ENCODE measurements around the gene SRA1.

The SRA1 gene

DNA sequence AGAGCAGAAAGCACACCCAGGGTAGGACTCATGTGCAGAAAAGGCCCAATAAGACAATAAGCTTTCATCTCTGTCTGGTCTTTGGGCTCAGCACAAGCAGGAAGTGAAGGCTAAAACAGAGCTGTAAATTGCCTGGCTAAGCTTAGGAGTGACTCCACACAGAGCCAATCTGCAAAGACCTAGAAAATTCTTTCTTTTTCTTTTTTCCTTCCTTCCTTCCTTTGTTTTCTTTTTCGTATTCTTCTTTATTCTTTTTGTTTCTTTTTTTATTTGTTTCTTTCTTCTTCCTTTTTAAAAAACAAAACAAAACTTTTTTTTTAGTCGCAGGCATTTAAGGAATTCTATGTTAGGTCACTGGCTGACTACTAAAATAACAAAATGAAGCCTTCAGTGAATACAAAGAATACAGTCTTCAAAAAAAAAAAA, 19.5 kb upstream of the SRA1 start:
- no peak for TF ChIP-seq GATA2 (IDR thresholded peaks at IDR 0.05; ENCODE audit: low read depth, low read length)
- TF ChIP-seq GATA3 (IDR thresholded peaks at IDR 0.05; ENCODE audit: low read depth, low read length) = no peak

DNA sequence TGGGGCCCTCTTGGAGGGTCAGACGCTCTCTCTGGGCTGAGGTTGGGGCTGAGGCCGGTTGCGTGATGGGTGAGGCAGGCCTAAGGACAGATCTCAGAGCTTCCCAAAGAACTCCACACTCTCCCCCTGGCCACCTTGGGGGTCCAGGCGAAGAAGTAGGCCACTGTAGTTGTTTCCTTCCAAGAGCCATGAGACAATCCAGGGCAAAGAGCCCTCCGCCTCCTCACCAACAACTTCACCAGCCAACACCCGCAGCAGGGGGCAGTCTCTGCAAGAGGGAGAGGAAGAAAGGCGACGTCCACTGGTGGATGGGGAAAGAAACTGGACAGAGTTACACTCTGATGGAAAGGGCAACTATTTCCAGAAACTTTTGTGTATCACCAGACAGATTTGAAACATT, 18.0 kb upstream of the SRA1 start:
- TF ChIP-seq GATA2 (IDR thresholded peaks at IDR 0.05; ENCODE audit: low read depth, low read length) (no peak), GATA3 (IDR thresholded peaks at IDR 0.05; ENCODE audit: low read depth, low read length) (no peak)

DNA sequence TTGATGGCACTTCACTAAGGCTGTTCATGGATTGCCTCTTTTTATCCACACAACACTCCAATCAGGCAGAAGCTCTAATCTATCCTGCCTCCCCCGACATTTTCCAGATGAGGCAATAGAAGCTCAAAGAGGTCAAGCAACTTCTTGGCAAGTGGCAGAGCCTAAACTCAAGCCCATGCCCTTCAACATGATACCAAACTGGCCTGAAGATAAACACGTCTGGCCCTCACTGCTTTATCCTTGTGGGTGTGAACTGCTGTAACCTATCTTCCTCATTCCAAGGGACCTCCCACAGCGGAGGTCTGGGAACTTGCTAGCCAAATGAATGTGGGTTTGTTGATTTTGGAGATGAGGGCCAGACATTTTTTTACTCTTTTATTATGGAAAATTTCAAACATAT, 16.9 kb upstream of the SRA1 start:
- TF ChIP-seq GATA2 (IDR thresholded peaks at IDR 0.05; ENCODE audit: low read depth, low read length) = no peak
- TF ChIP-seq GATA3 (IDR thresholded peaks at IDR 0.05; ENCODE audit: low read depth, low read length) = no peak

DNA sequence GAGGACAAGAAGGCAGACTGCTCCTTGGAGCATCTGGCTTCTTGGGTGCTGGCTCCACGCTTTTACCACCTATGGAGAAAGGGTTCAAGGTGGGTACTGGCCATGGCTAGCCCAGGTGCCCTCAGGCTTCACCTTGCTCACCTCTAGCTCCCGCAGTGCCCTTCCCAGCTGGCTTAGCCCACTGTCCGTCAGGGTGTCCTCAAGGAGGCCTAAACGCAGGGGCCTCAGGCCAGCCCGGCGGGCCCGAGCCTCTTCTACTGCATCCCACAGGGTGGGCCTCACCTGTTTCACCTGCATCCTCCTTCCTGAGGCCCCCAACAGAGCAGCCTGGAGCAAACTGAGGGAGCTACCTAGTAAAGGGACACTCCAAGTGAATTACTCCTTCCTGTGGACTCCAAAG, 16.4 kb upstream of the SRA1 start:
- TF ChIP-seq GATA2 (IDR thresholded peaks at IDR 0.05; ENCODE audit: low read depth, low read length) (no peak), GATA3 (IDR thresholded peaks at IDR 0.05; ENCODE audit: low read depth, low read length) (no peak)

DNA sequence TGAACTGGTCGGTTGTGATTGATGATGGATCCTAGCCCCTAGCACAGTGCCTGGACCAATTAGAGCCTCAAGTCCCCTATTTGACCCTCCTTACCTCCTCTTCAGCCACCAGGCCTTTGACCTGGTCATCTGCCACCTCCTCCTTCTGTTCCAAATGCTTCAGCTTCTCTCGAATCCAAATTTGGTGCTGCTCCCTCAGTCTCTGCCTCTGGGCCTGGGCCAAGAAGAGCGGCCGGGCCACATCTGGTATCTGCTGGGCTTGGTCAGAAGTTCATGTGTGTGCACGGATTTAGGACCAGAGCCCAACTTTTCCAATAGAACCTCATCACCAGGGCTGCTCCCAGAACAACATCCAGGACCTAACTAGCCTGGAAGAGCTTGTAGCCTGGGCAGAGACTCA, 13.8 kb upstream of the SRA1 start:
- TF ChIP-seq GATA2 (IDR thresholded peaks at IDR 0.05; ENCODE audit: low read depth, low read length) (no peak), GATA3 (IDR thresholded peaks at IDR 0.05; ENCODE audit: low read depth, low read length) (no peak)

DNA sequence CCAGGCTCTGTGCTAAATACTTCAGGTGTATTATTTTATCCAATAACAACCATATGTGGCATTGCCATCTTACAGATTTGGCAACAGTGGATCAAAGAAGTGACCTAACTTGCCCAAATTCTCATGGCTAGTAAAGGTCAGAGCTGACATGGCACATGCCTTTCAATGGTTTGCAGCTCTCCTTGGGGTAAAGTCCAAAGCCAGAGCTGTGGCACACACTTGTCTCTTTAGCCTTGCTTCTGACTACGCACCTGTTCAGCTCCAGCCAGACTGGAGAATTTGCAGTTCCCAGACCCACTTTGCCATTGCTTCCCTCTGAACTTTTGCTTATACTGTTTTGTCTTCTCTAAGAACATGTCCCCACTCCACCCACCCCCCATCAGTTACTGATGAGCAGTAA, 13.2 kb upstream of the SRA1 start:
- TF ChIP-seq GATA2 (IDR thresholded peaks at IDR 0.05; ENCODE audit: low read depth, low read length) = no peak
- TF ChIP-seq GATA3 (IDR thresholded peaks at IDR 0.05; ENCODE audit: low read depth, low read length) = no peak

DNA sequence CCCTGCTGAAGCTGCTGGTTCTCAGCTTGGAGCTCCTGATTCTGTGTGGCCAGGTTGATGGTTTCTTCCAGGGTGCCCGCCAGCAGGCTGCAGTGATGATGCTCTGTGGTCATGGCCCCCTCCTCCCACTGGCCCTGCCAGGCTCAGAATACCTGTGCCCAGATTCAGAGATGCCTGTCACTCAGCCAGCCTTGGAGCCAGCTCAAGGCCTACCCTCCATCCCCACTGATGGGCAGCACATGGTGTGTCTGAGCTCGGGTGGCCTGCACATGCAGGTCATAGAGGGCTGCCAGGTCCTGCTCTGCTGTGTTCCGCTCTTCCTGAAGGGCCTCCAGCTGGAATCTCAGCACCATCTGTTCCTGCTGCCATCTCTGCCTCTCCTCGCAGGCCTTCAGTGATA, 12.8 kb upstream of the SRA1 start:
- TF ChIP-seq GATA2 (IDR thresholded peaks at IDR 0.05; ENCODE audit: low read depth, low read length) (no peak), GATA3 (IDR thresholded peaks at IDR 0.05; ENCODE audit: low read depth, low read length) (no peak)

DNA sequence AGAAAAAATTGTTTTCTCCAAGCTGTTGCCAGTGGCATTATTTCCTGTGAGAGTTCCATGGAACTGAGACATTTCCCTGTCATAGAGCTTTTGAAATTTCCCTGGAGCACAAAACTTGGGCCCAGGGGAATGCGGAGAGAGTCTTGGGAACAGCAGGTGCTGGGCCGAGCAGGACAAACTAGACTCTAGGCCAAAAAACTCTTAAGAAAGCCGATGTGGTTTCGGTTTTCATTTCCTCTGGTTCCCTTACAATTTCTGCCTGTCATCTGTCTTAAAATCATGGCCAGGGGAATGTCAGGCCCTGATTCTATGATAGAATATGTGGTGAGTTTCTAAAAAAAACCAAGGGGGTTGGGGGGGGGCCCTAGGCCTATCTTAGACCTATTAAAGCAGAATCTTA, 11.9 kb upstream of the SRA1 start:
- TF ChIP-seq GATA2 (IDR thresholded peaks at IDR 0.05; ENCODE audit: low read depth, low read length) = no peak
- no peak for TF ChIP-seq GATA3 (IDR thresholded peaks at IDR 0.05; ENCODE audit: low read depth, low read length)

DNA sequence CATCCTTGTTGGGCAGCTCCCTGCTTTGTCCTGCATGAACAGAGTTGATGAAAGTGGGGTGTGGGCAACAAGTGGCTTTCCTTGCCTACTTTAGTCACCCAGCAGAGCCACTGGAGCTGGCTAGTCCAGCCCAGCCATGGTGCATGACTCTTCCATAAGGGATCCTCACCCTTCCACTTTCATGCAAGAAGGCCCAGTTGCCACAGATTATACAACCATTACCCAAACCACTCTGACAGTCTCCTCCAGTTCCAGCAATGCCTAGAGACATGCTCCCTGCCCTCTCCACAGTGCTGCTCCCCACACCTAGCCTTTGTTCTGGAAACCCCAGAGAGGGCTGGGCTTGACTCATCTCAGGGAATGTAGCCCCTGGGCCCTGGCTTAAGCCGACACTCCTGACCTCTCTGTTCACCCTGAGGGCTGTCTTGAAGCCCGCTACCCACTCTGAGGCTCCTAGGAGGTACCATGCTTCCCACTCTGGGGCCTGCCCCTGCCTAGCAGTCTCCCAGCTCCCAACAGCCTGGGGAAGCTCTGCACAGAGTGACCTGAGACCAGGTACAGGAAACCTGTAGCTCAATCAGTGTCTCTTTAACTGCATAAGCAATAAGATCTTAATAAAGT, 11.3 kb upstream of the SRA1 start:
- TF ChIP-seq GATA3 (IDR thresholded peaks at IDR 0.05; ENCODE audit: low read depth, low read length) (no peak), GATA2 (IDR thresholded peaks at IDR 0.05; ENCODE audit: low read depth, low read length) (no peak)

DNA sequence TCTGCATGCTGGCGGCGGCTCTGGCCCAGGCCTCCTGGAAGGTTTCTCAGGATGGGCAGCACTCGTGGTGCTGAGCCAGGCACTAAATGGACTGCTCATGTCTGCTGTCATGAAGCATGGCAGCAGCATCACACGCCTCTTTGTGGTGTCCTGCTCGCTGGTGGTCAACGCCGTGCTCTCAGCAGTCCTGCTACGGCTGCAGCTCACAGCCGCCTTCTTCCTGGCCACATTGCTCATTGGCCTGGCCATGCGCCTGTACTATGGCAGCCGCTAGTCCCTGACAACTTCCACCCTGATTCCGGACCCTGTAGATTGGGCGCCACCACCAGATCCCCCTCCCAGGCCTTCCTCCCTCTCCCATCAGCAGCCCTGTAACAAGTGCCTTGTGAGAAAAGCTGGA, 10.6 kb upstream of the SRA1 start:
- no peak for TF ChIP-seq GATA3 (IDR thresholded peaks at IDR 0.05; ENCODE audit: low read depth, low read length)
- TF ChIP-seq GATA2 (IDR thresholded peaks at IDR 0.05; ENCODE audit: low read depth, low read length) = no peak

DNA sequence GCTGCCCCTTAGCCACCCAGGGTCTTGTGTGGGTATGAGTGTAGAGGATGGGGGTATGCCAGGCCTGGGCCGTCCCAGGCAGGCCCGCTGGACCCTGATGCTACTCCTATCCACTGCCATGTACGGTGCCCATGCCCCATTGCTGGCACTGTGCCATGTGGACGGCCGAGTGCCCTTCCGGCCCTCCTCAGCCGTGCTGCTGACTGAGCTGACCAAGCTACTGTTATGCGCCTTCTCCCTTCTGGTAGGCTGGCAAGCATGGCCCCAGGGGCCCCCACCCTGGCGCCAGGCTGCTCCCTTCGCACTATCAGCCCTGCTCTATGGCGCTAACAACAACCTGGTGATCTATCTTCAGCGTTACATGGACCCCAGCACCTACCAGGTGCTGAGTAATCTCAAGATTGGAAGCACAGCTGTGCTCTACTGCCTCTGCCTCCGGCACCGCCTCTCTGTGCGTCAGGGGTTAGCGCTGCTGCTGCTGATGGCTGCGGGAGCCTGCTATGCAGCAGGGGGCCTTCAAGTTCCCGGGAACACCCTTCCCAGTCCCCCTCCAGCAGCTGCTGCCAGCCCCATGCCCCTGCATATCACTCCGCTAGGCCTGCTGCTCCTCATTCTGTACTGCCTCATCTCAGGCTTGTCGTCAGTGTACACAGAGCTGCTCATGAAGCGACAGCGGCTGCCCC, 10.0 kb upstream of the SRA1 start:
- no peak for TF ChIP-seq GATA3 (IDR thresholded peaks at IDR 0.05; ENCODE audit: low read depth, low read length)
- TF ChIP-seq GATA2 (IDR thresholded peaks at IDR 0.05; ENCODE audit: low read depth, low read length) = no peak

DNA sequence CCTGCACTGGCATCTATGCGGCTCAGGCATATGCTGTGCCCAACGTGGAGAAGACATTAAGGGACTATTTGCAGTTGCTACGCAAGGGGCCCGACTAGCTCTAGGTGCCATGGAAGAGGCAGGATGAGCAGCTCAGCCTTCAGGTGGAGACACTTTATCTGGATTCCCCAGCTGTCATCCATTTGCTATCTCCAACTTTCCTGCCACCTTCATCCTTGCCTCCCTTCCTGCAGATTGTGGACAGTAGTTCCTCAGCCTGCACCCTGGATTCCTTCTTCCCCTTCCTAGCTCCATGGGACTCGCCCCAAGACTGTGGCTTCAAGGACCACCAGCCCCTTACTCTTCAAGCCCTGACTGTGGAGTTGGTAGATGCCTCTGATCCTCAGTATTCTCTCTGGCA, 9.4 kb upstream of the SRA1 start:
- TF ChIP-seq GATA3 (IDR thresholded peaks at IDR 0.05; ENCODE audit: low read depth, low read length) = no peak
- no peak for TF ChIP-seq GATA2 (IDR thresholded peaks at IDR 0.05; ENCODE audit: low read depth, low read length)

DNA sequence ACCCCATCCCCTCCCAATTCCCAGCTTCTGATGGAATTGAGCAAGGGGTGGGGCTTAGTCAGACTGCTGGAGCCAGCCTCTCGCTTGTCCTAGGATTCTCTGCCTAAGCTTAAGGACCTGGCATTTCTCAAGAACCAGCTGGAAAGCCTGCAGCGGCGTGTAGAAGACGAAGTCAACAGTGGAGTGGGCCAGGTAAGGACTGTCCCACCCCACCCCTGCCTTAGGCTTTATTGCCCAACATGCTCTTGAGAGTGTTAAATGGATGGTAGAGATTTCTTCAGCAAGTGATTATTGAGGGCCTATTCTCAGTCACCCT, 8.5 kb upstream of the SRA1 start:
- TF ChIP-seq GATA2 (IDR thresholded peaks at IDR 0.05; ENCODE audit: low read depth, low read length) = no peak

DNA sequence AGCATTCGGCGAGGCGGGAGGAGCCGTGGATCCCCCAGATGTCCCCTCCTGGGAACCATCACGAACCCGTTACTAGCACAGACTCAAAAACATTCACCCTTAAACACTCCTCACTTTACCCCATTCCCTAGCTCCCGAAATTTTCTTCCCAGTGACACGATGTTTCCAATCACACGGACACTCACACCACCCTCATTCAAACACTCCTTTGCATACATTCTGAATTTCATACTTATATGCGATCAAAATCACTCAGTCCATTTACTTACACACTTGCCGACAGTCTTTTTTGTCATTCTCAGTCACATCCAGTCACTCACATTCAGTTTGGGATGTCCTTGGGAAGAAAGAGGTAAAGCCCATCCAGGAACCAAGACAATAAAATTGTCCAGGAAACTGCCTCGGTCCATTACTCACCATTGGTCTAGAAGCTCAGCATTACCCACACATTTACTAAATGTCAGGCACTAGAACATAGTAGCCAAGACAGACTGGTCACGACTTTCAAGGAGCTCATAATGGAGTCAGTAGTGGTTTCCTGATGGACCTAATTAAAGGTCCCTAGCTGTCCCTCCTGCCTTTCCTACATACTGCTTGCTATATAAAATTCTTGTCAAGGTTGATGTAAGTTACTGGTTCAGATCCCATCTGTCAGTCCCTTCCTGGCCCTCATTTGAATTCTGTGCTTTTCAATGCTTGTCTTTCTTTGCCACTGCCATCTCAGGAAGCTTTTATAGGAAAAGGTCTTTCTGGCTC, 7.9 kb upstream of the SRA1 start:
- TF ChIP-seq GATA3 (IDR thresholded peaks at IDR 0.05; ENCODE audit: low read depth, low read length) (no peak), GATA2 (IDR thresholded peaks at IDR 0.05; ENCODE audit: low read depth, low read length) (no peak)
